Astrocyte of the spinal cord (primary cell): Measurements from ENCODE around the gene CHDH.

Experiments used
- DNase-seq: peaks from one replicate; pipeline ENCODE4 v3.0.0; 2011; ENCODE audit warnings: low read depth, low spot score
- H3K4me3 ChIP-seq: 2 replicates; pipeline ENCODE4 v1.5.1; 2011; ENCODE audit warnings: low read depth, mild to moderate bottlenecking, low read length, moderate library complexity
- in situ Hi-C: cut with HindIII; loops from 2 replicates; pipeline ENCODE4 v1.10.0; 2017; ENCODE audit warnings: low sequenced_read_pairs
- TF ChIP-seq, protein P1 (sequence below): IDR thresholded peaks from 2 replicates; pipeline ENCODE4 v1.5.1; 2012; ENCODE audit warnings: low read depth, mild to moderate bottlenecking, low read length, inconsistent platforms

CHDH gene

DNA sequence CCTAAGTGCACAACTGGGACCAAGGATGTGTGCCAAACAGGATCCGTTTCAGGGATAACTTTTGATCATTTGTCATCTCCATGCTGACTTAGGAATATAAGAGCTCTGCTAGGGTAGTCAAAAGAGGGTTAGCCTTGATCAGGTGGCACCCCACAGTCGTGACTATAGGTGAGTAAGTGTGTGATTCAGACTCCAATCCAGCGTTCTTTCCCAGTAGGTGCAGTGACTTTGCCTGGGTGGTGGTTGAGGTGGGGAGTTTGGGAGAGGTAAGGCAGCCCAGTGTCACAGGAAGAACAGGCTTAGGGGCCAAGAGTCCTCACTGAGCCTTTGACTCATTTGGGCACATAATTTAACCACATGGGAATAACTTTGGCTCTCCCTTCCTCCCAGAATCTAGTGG lies 51.0 kb downstream of the CHDH start:
- H3K4me3 ChIP-seq: no peak overlapping the region
- in situ Hi-C loops: no loop called here
- no peak for DNase-seq
- TF ChIP-seq, protein P1, sequence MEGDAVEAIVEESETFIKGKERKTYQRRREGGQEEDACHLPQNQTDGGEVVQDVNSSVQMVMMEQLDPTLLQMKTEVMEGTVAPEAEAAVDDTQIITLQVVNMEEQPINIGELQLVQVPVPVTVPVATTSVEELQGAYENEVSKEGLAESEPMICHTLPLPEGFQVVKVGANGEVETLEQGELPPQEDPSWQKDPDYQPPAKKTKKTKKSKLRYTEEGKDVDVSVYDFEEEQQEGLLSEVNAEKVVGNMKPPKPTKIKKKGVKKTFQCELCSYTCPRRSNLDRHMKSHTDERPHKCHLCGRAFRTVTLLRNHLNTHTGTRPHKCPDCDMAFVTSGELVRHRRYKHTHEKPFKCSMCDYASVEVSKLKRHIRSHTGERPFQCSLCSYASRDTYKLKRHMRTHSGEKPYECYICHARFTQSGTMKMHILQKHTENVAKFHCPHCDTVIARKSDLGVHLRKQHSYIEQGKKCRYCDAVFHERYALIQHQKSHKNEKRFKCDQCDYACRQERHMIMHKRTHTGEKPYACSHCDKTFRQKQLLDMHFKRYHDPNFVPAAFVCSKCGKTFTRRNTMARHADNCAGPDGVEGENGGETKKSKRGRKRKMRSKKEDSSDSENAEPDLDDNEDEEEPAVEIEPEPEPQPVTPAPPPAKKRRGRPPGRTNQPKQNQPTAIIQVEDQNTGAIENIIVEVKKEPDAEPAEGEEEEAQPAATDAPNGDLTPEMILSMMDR: no peak

DNA sequence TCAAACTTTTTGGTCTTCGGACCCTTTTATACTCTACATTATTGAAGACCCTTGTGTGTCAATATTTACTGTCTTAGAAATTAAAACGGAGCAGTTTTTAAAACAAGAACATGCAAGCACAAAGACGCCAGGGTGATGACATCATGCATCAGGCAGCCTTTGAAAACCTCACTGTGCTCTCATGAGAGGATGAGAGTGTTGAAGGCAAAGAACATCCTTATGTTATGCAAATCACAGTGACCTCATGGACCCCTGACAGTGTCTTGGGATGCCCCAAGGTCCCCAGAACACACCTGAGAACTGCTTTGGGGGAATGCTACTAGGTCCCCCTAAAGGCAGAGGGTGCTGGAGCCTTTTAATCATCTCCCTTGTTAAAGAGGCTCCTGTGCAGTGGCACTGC lies 51.6 kb downstream of the CHDH start:
- DNase-seq: peak; percentile 9
- TF ChIP-seq, protein P1: no peak
- no peak overlapping the region for H3K4me3 ChIP-seq
- in situ Hi-C loops: no loop called here

DNA sequence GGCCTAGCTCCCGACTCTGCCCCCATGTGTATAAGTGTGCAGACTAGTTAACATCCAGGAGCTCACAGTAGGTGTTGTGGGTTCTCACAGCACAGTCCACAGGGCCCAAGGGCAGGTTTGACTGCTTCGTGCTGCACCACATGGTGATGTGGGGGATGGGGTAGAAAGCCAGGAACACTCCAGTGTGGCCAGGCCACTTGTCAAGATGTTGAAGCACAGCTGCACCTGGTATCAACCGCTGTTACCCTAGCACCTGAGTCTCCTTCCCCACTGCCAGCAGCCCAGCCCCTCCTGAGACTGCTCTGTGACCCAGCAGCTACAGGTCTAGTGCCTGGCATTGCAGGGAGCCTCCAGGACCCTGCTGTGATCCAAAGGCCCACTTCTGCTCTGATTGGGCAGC lies 53.4 kb downstream of the CHDH start:
- in situ Hi-C loops: no loop called here
- TF ChIP-seq, protein P1: no peak
- no peak for DNase-seq
- H3K4me3 ChIP-seq: no peak overlapping the region

DNA sequence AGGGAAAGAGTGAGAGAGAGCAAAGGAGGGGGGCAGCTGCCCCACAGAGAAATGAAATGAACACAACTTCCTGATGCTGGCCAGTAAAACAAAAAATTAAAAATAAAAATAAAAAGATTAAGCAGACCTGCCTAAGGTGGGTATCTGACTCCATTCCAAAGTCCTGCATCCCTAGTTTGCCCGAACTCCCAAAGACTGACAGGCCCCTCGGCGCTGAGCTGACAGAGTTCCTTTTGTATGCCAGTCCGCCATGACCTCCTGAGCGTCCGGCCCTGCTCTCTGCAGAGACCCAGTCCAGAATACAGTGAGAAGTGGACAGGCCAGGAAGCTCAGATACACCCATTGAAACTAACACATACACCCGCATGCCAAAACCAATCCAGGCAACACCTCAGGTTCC lies 54.9 kb downstream of the CHDH start:
- H3K4me3 ChIP-seq: no peak overlapping the region
- in situ Hi-C loops: no loop called here
- no peak for DNase-seq
- TF ChIP-seq, protein P1: no peak

DNA sequence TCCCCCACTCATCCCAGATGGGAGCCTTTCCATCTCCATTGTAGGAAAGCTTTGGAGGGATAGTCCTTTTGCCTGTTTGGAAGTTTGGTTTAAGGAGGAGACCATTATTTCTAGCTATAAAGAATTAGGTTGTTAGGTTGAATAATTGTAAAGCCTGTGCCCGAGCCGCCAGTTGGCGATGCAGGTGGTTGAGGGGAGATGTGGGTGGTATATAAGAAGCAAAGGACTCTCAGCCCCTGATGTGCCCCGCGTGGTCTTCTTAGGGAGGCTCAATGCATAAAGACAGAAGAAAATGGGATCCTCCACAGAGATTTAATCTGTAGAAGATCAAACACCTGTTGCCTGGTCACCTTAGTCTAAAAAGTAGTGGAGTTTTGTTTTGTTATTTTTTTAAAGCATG lies 55.7 kb downstream of the CHDH start:
- TF ChIP-seq, protein P1: no peak
- H3K4me3 ChIP-seq: no peak overlapping the region
- DNase-seq: no peak
- in situ Hi-C loops: no loop called here

DNA sequence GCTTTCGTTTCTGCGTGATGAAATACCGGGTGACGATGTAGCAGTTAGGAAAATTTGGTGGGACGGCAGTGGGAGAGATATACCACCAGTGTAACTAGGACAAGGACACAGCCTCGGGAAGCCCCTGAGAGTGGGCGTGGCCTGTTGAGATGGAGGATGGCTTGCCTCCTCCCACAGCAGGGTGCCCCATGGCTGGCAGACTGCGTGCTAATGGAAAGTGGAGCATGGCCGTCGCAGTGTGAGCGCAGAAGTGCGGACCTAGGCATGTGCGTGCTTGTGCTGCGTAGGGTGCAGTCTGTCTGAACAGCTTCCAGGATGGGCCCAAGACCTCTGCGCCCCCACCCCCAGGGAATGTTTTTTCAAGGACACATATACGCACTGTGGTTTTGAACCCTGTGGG lies 56.8 kb downstream of the CHDH start:
- in situ Hi-C loops: no loop called here
- no peak for DNase-seq
- TF ChIP-seq, protein P1: no peak
- no peak overlapping the region for H3K4me3 ChIP-seq

DNA sequence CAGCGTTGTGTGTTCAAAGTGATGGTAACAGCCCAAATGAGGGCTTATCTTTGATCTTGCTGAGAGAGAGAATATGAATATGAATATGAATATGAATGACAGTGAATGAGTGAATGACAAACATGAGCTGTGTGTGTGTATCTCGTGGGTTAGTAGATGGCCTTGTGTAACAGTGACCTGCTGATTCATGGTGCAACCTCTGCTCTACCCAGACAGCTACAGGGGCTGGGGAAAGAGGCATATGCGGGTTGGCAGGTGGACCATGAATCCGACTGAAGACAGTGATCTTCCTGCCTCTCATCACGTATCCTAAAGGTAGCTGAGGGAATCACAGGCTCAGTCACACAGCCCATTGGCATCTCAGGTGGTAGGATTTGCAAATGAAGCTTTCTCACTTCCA lies 58.2 kb downstream of the CHDH start:
- in situ Hi-C loops: no loop called here
- no peak overlapping the region for H3K4me3 ChIP-seq
- no peak for DNase-seq
- TF ChIP-seq, protein P1: no peak
